Peyer's patch (tissue), 4 donors: ENCODE measurements around the gene ADIRF. TPM values are rescaled to one million over a fixed set of nuclear protein-coding genes. Genes with fewer than 3 reads are reported as not detected.

ENCODE experiments used
- DNase-seq, 3 donors: peaks; one replicate each; pipeline ENCODE4 v3.0.0-alpha.2; 2017 to 2019
- H3K27ac ChIP-seq, 4 donors: fragments of 200-600 bp; sonication (generic); one replicate each; pipeline ENCODE4 v1.5.1; 2016 to 2019
- H3K27me3 ChIP-seq, 2 donors: fragments of 200-600 bp; sonication (generic); one replicate each; pipeline ENCODE4 v1.5.1; 2019
- H3K36me3 ChIP-seq, 3 donors: fragments of 200-600 bp; sonication (generic); one replicate each; pipeline ENCODE4 v1.5.1; 2016 to 2019
- H3K4me1 ChIP-seq, 4 donors: fragments of 200-600 bp; sonication (generic); one replicate each; pipeline ENCODE4 v1.5.1; 2016 to 2019
- H3K4me3 ChIP-seq, 4 donors: fragments of 200-600 bp; sonication (generic); 1 replicate in 3 of 4; 2 replicates in 1 of 4; pipeline ENCODE4 v1.5.1; 2016 to 2019; ENCODE audit warnings: mild to moderate bottlenecking in 1 of 4
- H3K9me3 ChIP-seq, 4 donors: fragments of 200-600 bp; sonication (generic); one replicate each; pipeline ENCODE4 v1.5.1; 2016 to 2019; ENCODE audit warnings: mild to moderate bottlenecking in 1 of 4
- CTCF ChIP-seq, 6 experiments: fragments of 450-650 bp in 4 of 6; fragments of 200-600 bp in 2 of 6; sonication (generic) in 1 of 6; IDR thresholded peaks; one replicate each; pipeline ENCODE4 v1.5.1; 2017 to 2019; ENCODE audit warnings: antibody characterized with exemption in 6 of 6, mild to moderate bottlenecking in 3 of 6, moderate library complexity in 1 of 6
- POLR2A ChIP-seq, 2 donors: fragments of 450-650 bp; IDR thresholded peaks; one replicate each; pipeline ENCODE4 v1.5.1; 2017; ENCODE audit warnings: antibody characterized with exemption in 2 of 2, mild to moderate bottlenecking in 2 of 2, moderate library complexity in 2 of 2
- total RNA-seq, 4 donors: library from RNA; depleted of rRNA; stranded (reverse); fragments of >200 nt; gene quantifications; one replicate each; pipeline ENCODE4 v1.1.0, GENCODE V29; 2016

Gene ADIRF
- total RNA-seq, 4 donors from 2014 or later: 86.6 to 605 (median 431) TPM

GRCh38 chr10:86958116-86958900, 10.0 kb upstream of the ADIRF start, which contains the start of gene SNCG:
SNCG (plus strand) TSS chr10:86958599; CDS start chr10:86958698, 99 bp downstream.
- DNase-seq: no peak
- Histone ChIP-seq H3K27me3 (no peaks in the 10 kb centered on the region), H3K27ac (peak within 1 kb of the TSS; percentile 10 to 71 (median 51)), H3K9me3 (no peaks in the 10 kb centered on the region), H3K4me1 (peaks cover 0 to 16% (median 0%) of the 10 kb centered on the region in 4 donors), H3K4me3 (peak within 1 kb of the TSS in 2 of 4 donors; percentile 19 to 28), H3K36me3 (no peaks in the 10 kb centered on the region)
- no peak for TF ChIP-seq POLR2A (IDR thresholded peaks at IDR 0.05)
- no peak for TF ChIP-seq CTCF (IDR thresholded peaks at IDR 0.05)

GRCh38 chr10:86958901-86959736, 9.2 kb upstream of the ADIRF start:
- peak overlapping the region; percentile 10 to 71 (median 51) for H3K27ac ChIP-seq
- H3K9me3 ChIP-seq: no peaks in the 10 kb centered on the region
- no peak for DNase-seq
- H3K4me1 ChIP-seq: peaks cover 0 to 16% (median 0%) of the 10 kb centered on the region in 4 donors
- no peaks in the 10 kb centered on the region for H3K27me3 ChIP-seq
- peak overlapping the region in 2 of 4 donors; percentile 19 for H3K4me3 ChIP-seq
- H3K36me3 ChIP-seq: no peaks in the 10 kb centered on the region
- TF ChIP-seq CTCF (IDR thresholded peaks at IDR 0.05) (no peak), POLR2A (IDR thresholded peaks at IDR 0.05) (no peak)

- Histone ChIP-seq H3K27ac (peak overlapping the region in 3 of 4 donors; percentile 40 to 71 (median 62)), H3K27me3 (no peaks in the 10 kb centered on the region), H3K4me1 (peaks cover 0 to 16% (median 0%) of the 10 kb centered on the region in 4 donors), H3K36me3 (no peaks in the 10 kb centered on the region), H3K9me3 (no peaks in the 10 kb centered on the region), H3K4me3 (no peak overlapping the region)
- TF ChIP-seq CTCF (IDR thresholded peaks at IDR 0.05): no peak
- no peak for TF ChIP-seq POLR2A (IDR thresholded peaks at IDR 0.05)
- peak in 1 of 3 donors; percentile 39 for DNase-seq
Measured at GRCh38 chr10:86959737-86960002, 8.6 kb upstream of the ADIRF start.

DNA sequence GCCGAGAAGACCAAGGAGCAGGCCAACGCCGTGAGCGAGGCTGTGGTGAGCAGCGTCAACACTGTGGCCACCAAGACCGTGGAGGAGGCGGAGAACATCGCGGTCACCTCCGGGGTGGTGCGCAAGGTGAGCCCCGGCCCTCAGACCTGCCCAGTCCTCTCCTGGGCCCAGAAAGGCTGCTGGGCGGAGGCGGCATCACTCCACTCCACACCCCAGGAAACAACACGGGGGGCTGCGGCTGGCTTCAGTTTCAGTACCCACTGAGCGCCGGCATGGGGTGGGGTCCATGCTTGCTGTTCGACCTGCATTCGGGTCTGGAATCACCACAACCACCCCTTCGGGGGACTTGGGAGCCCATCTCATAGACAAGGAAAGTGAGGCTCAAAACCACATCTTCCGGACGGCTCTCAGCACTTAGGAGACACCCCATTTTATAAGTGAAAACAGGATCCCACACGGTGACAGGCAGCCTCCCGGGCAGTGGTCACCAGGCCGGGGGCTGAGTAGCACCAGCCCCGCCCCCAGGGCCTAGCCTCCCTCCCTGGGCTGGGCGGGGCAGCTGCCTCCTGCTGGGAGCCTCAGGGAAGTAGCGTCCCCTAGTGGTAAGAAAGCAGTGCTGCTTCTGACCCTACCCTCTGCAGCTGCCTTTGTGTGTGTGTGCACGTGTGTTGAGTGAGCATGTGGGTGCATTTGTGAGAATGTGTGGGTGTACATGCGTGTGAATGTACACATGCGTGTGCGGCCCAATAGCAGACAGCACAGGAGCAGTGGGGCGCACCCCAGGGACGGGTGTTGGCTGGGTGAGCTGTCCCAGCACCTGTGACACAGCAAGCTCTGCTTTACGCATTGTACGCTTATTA, 8.0 kb upstream of the ADIRF start:
- TF ChIP-seq POLR2A (IDR thresholded peaks at IDR 0.05) (no peak), CTCF (IDR thresholded peaks at IDR 0.05) (peak; percentile 29 to 86 (median 72))
- no peak overlapping the region for H3K4me3 ChIP-seq

GRCh38 chr10:86960863-86961434, 7.3 kb upstream of the ADIRF start:
- H3K4me3 ChIP-seq: no peak overlapping the region
- H3K4me1 ChIP-seq: peaks cover 0 to 16% (median under 1%) of the 10 kb centered on the region in 4 donors
- no peak overlapping the region for H3K27ac ChIP-seq
- H3K36me3 ChIP-seq: no peaks in the 10 kb centered on the region
- no peak for TF ChIP-seq POLR2A (IDR thresholded peaks at IDR 0.05)
- no peak for TF ChIP-seq CTCF (IDR thresholded peaks at IDR 0.05)
- no peaks in the 10 kb centered on the region for H3K27me3 ChIP-seq
- H3K9me3 ChIP-seq: no peaks in the 10 kb centered on the region
- DNase-seq: peak in 1 of 3 donors; percentile 36

More for the DNA sequence above, 8.0 kb upstream of the ADIRF start:
- H3K27me3 ChIP-seq: no peaks in the 10 kb centered on the region
- no peaks in the 10 kb centered on the region for H3K36me3 ChIP-seq
- peak overlapping the region in 2 of 4 donors; percentile 62 to 71 for H3K27ac ChIP-seq
- H3K9me3 ChIP-seq: no peaks in the 10 kb centered on the region
- DNase-seq: peak in 2 of 3 donors; percentile 56 to 62
- H3K4me1 ChIP-seq: peaks cover 0 to 16% (median 0%) of the 10 kb centered on the region in 4 donors
